Calu3 (cell line): ENCODE data around the gene AGPAT3. TPM values are rescaled to one million over a fixed set of nuclear protein-coding genes. Genes with fewer than 3 reads are reported as not detected.
A peak's percentile ranks its signal among the peaks of the same experiment; 100 is the strongest.

Source experiments
- BruUV-seq: library from RNA; stranded (reverse); fragments of 400-500 nt; replicated peaks from 2 replicates; lab custom pipeline; 2021; lab: Mats Ljungman, UMichigan
- CTCF ChIA-PET: fragments of 300-600 bp; sonication (Branson Sonifier 250); formaldehyde crosslinking; loops from one replicate; lab custom pipeline; 2022; ENCODE audit warnings: antibody characterized with exemption; lab: Charles Lee
- DNase-seq: peaks from one replicate; pipeline ENCODE4 v3.0.0; 2022
- H3K27ac Mint-ChIP-seq: one replicate; pipeline ENCODE4 v1.8.0; 2022; ENCODE audit warnings: mixed read lengths; ENCODE audit not compliant: unreplicated experiment
- H3K27me3 Mint-ChIP-seq: one replicate; pipeline ENCODE4 v1.8.0; 2022; ENCODE audit warnings: mixed read lengths; ENCODE audit not compliant: unreplicated experiment
- H3K36me3 Mint-ChIP-seq: one replicate; pipeline ENCODE4 v1.8.0; 2022; ENCODE audit warnings: mild to moderate bottlenecking, moderate library complexity, mixed read lengths; ENCODE audit not compliant: insufficient read depth, unreplicated experiment
- H3K4me1 Mint-ChIP-seq: one replicate; pipeline ENCODE4 v1.8.0; 2022; ENCODE audit warnings: mild to moderate bottlenecking, low read depth, mixed read lengths; ENCODE audit not compliant: unreplicated experiment
- H3K4me3 Mint-ChIP-seq: one replicate; pipeline ENCODE4 v1.8.0; 2022; ENCODE audit warnings: mild to moderate bottlenecking, low read depth, moderate library complexity, mixed read lengths; ENCODE audit not compliant: unreplicated experiment
- H3K9me3 Mint-ChIP-seq: one replicate; pipeline ENCODE4 v1.8.0; 2022; ENCODE audit warnings: low read depth, mixed read lengths; ENCODE audit not compliant: unreplicated experiment
- CTCF ChIP-seq: fragments of 200-600 bp; IDR thresholded peaks from one replicate; pipeline ENCODE4 v1.8.0; 2022; ENCODE audit warnings: antibody characterized with exemption; ENCODE audit not compliant: unreplicated experiment
- intact Hi-C: fragments of 100-400 bp; cut with micrococcal nuclease; formaldehyde crosslinking; loops from one replicate; pipeline ENCODE4 v1.10.0; 2022; ENCODE audit not compliant: unreplicated experiment
- total RNA-seq: library from RNA; stranded (reverse); gene quantifications from 2 replicates; pipeline ENCODE4 v1.2.3, GENCODE V29; 2022

AGPAT3 gene
- total RNA-seq, 1 experiment from 2014 or later: 61.2 TPM

DNA sequence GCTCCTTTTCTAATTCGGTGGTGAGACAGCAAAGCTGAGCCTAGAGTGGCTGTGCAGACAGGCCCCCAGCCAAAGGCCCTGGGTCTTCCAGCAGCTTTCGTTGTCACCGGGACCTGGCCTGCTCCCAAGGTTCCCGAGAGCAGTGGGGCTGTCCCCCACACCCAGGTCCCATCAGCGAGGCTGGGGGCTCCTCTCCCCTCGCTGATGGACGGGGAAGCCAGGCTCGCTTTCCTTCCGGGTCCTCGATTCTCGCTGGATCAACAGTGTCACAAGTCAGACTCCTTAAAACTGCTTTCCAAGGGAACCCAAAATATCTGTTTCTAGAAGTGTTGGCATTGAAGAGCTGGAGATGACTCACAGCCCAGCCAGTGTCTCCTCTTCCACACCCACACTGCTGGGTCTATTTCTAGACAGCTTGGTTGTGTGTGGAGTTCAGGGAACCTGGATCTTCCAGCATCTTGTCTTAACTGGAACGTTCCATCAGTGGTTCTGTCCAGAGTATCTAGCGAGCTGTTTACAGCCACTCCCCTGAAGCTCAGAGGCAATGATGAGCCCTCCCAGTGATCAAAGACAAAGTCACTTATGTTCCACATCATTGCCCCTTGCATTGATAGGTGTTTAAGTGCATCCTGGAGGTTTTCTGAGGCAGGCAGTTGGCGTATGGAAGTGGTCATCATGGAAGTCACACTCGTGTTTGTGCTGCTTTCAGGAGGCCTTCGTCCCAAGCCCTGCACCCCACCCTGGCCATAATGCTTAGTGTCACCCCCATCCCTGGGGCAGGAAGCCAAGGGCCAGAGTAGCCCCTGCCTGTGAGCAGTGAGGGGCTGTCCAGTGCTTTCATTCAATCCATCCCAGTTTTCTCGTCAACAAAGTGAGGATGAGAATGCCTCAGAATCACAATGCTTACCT, 40.4 kb upstream of the AGPAT3 start:
- H3K27ac Mint-ChIP-seq: no peak overlapping the region
- H3K4me1 Mint-ChIP-seq: no peaks in the 10 kb centered on the region
- no peak for TF ChIP-seq CTCF
- intact Hi-C loops: no loop called here
- CTCF ChIA-PET: interaction anchor here (1.1 kb wide), 1 partner anchor 33 kb away, joined by 4 read pairs; no protein-coding TSS in a partner anchor
- H3K4me3 Mint-ChIP-seq: no peak overlapping the region
- peaks cover 6% of the 10 kb centered on the region for H3K36me3 Mint-ChIP-seq
- H3K27me3 Mint-ChIP-seq: peaks cover 23% of the 10 kb centered on the region
- H3K9me3 Mint-ChIP-seq: no peaks in the 10 kb centered on the region
- no peak for DNase-seq
- no TSS peak for BruUV-seq

DNA sequence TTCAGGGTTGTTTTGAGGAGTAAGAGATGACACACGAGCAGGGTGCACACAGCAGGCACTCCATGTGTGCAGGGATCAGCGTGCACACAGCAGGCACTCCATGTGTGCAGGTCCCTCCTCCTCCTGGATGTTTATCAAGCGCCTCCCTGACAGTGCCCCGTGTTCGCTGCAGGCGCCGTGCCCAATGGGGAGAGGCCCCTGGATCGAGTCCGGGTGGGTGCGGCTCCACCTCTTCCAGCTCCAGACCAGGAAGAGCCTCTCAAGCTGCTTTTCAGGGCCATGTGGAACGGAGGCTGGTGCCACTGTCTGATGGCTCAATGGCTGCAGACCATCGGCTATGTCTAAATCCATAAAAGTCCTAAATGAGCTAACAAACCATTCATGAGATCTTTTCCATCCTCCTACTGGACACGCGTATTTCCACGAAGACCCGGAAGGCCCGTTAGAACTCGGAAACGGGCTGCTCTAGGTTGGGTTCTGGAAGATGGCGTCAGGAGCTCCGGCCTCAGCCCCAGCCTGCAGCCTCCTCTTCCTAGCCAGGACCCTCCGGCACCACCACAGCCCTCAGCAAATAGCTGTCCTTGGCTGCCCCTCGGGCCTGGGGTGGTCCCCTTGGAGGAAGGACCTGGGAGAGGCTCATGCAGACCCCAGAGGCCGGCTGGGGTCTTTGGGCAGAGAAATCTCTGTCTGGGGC, 39.6 kb upstream of the AGPAT3 start:
- no peak for DNase-seq
- Mint-ChIP-seq H3K9me3 (no peaks in the 10 kb centered on the region), H3K27me3 (peaks cover 31% of the 10 kb centered on the region), H3K27ac (no peak overlapping the region), H3K36me3 (peaks cover 6% of the 10 kb centered on the region), H3K4me3 (no peak overlapping the region), H3K4me1 (no peaks in the 10 kb centered on the region)
- intact Hi-C loops: no loop called here
- CTCF ChIA-PET: no interaction called here
- no peak for TF ChIP-seq CTCF
- BruUV-seq: no TSS peak

DNA sequence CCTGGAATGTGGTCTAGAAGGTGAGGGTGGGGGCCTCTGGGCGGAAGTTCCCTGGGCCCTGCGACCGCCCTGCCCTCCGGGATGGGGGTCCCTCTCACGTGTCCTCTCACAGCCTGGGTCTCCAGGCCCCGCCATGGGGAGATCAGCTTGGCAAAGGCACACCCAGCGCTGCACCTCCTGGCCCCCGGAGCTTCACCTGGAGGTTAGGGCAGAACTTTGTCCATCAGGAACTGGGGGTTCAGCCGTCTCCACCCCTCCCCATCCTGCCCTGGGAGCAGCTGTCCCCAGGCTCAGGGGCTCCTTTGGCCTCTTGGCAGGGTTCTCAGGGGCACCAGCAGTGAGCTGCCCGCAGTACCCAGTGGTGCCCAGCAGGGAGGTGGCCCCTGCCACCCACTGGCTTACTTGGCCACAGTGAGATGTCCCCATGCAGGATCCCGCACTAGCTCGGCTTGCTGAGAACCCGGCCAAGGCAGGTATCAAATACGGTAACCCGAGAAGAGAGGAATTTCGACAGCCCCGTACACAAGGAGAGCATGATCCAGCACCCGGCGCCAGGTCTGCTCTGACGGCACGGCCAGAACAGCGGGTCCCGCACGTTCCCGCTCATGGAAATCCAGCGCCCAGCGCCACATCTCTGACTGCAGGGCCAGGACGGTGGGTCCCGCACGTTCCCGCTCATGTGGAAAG, 38.9 kb upstream of the AGPAT3 start:
- H3K27ac Mint-ChIP-seq: peak overlapping the region; percentile 72
- CTCF ChIA-PET: no interaction called here
- BruUV-seq: no TSS peak

More for the DNA sequence above, 38.9 kb upstream of the AGPAT3 start:
- peaks cover 6% of the 10 kb centered on the region for H3K36me3 Mint-ChIP-seq
- no peak for TF ChIP-seq CTCF
- intact Hi-C loops: no loop called here
- peaks cover 38% of the 10 kb centered on the region for H3K27me3 Mint-ChIP-seq
- H3K4me1 Mint-ChIP-seq: no peaks in the 10 kb centered on the region
- no peaks in the 10 kb centered on the region for H3K9me3 Mint-ChIP-seq
- no peak for DNase-seq
- peak overlapping the region; percentile 24 for H3K4me3 Mint-ChIP-seq
